ENCODE measurements around the gene MELTF.

DNA sequence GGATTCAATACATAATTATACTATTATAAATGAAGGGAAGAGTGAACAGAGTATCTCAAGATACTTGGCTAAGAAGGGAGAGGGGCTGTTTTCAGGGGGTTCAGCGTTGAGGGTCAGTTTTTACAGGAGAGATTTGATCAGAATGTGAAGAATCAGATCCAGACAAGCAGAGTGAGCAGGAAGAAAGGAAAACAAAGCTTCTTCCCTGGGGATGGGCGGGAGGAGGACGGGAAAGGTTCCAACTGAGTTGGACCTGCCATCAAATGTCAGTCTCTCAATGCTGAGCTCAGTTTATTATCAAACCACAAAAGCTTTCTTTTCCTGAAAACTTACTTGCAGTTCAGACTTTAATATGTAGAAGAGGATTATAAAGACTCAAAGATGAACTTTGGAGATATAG is 6.0 kb upstream of the MELTF start:
- TF ChIP-seq TAF1 (IDR thresholded peaks at IDR 0.05; ENCODE audit: borderline replicate concordance, insufficient read depth, low read length) (no peak), REST (IDR thresholded peaks at IDR 0.05; ENCODE audit: insufficient read depth in 1 of 2, low read depth in 2 of 2, low read length in 2 of 2) (no peak)
